Stimulated activated naive B cell treated with anti-CD40 and anti-IgM and Interleukin-4, amounts not matched to agents 10 μg/mL and 1 μg/mL and 100 μg/mL, for 72 hours (primary cell): Measurements from ENCODE around the gene FAM167B.

Source experiments
- ATAC-seq, 2 donors: fragments of 150-1000 bp; cut with Tn5 transposase; replicated peaks; 2 replicates each; pipeline ENCODE4 v1.10.0; 2021; ENCODE audit warnings: moderate library complexity in 1 of 2
- DNase-seq: peaks from one replicate; pipeline ENCODE4 v3.0.0; 2021
- H3K27ac Mint-ChIP-seq: one replicate; pipeline ENCODE4 v1.8.0; 2022; ENCODE audit warnings: mild to moderate bottlenecking, mixed read lengths
- H3K27me3 Mint-ChIP-seq, 2 donors: one replicate each; pipeline ENCODE4 v1.8.0; 2022; ENCODE audit warnings: mixed read lengths in 2 of 2
- H3K36me3 Mint-ChIP-seq, 2 donors: one replicate each; pipeline ENCODE4 v1.8.0; 2022; ENCODE audit warnings: mixed read lengths in 2 of 2, mild to moderate bottlenecking in 1 of 2
- H3K4me1 Mint-ChIP-seq, 2 donors: one replicate each; pipeline ENCODE4 v1.8.0; 2022; ENCODE audit warnings: mixed read lengths in 2 of 2, mild to moderate bottlenecking in 1 of 2
- H3K4me3 Mint-ChIP-seq, 2 donors: one replicate each; pipeline ENCODE4 v1.8.0; 2022; ENCODE audit warnings: mild to moderate bottlenecking in 2 of 2, mixed read lengths in 2 of 2, moderate library complexity in 1 of 2
- H3K9me3 Mint-ChIP-seq, 2 donors: one replicate each; pipeline ENCODE4 v1.8.0; 2022; ENCODE audit warnings: mixed read lengths in 2 of 2, mild to moderate bottlenecking in 1 of 2

The FAM167B gene

DNA sequence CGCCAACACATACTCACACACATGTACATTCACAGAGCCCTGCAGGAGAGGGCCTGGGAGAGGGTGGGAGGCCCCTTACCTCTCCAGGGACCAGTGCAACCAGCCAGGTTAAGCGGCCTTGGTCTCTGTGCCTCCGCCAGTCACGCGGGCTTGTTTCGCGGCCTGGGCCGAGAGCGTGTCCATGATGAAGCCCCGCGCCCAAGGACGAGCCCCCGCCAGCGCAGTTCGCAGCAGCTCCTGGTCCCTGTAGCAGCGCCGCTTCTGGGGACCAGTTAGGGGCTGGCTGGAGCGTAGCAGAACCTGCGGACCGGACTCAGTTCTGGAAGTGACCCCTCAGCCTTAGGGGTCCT, 7.3 kb upstream of the FAM167B start:
- H3K27ac Mint-ChIP-seq, result no peak overlapping the region
- peaks cover 12 to 39% of the 10 kb centered on the region in 2 donors for H3K4me1 Mint-ChIP-seq

DNA sequence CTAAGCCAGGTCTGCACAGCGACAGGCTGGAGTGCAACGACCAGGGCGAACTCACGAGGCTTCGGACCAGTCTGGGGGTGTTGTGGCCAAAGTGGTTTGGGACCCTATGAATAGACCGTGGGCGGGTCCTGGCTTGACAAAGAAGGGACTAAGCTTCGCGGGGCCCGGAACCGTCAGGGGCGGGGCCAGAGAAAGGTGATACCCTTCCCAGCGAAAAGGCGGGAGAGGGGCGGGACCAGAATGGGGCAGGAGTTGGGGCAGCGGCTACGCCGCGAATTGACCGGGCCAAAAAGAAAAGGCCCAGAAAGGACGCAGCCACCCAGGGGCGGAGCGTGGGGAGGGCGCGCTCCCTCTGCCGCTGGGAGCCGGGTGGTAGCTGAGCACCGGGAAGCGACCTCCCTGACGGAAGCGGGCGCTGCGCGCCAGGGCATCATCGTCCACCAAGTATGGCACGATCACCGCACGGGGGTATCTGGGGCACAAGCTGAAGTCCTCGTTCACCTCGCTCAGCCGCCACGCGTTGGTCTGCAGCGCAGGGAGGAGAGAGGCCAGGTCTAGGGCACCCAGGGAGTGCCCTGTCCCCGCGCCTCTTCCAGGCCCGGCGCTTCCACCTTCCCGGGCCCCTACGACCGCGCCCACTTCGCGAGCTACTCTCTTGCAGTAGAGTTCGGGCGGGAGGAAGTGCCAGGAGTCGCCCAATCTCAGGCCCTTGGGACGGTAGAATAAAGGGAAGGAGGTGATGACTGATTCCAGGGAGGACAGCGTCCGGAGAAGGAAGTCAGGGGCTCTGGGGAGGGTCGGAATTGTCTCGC, 6.7 kb upstream of the FAM167B start:
- Mint-ChIP-seq H3K4me3 (peak overlapping the region; percentile 84 to 91), H3K36me3 (no peaks in the 10 kb centered on the region)
- no peak for DNase-seq

More for the DNA sequence above, 7.3 kb upstream of the FAM167B start:
- Mint-ChIP-seq H3K36me3 (peaks cover 3 to 5% of the 10 kb centered on the region in 2 donors), H3K4me3 (peak overlapping the region; percentile 84 to 91), H3K9me3 (no peaks in the 10 kb centered on the region), H3K27me3 (no peaks in the 10 kb centered on the region)
- ATAC-seq (no peak), DNase-seq (no peak)

GRCh38 chr1:32241001-32241763, 5.8 kb upstream of the FAM167B start:
- Mint-ChIP-seq H3K9me3 (no peaks in the 10 kb centered on the region), H3K27ac (peak overlapping the region; percentile 81), H3K27me3 (no peaks in the 10 kb centered on the region), H3K4me3 (peak overlapping the region; percentile 84 to 91), H3K4me1 (peaks cover 12 to 41% of the 10 kb centered on the region in 2 donors), H3K36me3 (no peaks in the 10 kb centered on the region)
- ATAC-seq (peak; percentile 72 to 76), DNase-seq (no peak)

More for the DNA sequence above, 6.7 kb upstream of the FAM167B start:
- ATAC-seq, result peak; percentile 50 to 67
- no peaks in the 10 kb centered on the region for H3K9me3 Mint-ChIP-seq
- peaks cover 12 to 39% of the 10 kb centered on the region in 2 donors for H3K4me1 Mint-ChIP-seq
- no peaks in the 10 kb centered on the region for H3K27me3 Mint-ChIP-seq
- peak overlapping the region; percentile 81 for H3K27ac Mint-ChIP-seq

GRCh38 chr1:32242341-32242851, 4.6 kb upstream of the FAM167B start:
- no peak overlapping the region for H3K27ac Mint-ChIP-seq
- no peaks in the 10 kb centered on the region for H3K36me3 Mint-ChIP-seq
- H3K4me3 Mint-ChIP-seq, result no peak overlapping the region
- H3K9me3 Mint-ChIP-seq, result no peaks in the 10 kb centered on the region
- ATAC-seq (peak; percentile 13 to 34), DNase-seq (no peak)
- peaks cover 24 to 53% of the 10 kb centered on the region in 2 donors for H3K4me1 Mint-ChIP-seq
- H3K27me3 Mint-ChIP-seq, result no peaks in the 10 kb centered on the region

- Mint-ChIP-seq H3K27ac (no peak overlapping the region), H3K36me3 (peaks cover 0 to 5% of the 10 kb centered on the region in 2 donors), H3K4me1 (peaks cover 50 to 71% of the 10 kb centered on the region in 2 donors), H3K27me3 (no peaks in the 10 kb centered on the region), H3K9me3 (no peaks in the 10 kb centered on the region), H3K4me3 (no peak overlapping the region)
- ATAC-seq (no peak), DNase-seq (no peak)
Measured at GRCh38 chr1:32247452-32247851, 430 bp downstream of the FAM167B start.

GRCh38 chr1:32247983-32248889, 1.2 kb downstream of the FAM167B start:
- peaks cover 54 to 72% of the 10 kb centered on the region in 2 donors for H3K4me1 Mint-ChIP-seq
- no peaks in the 10 kb centered on the region for H3K9me3 Mint-ChIP-seq
- ATAC-seq, result peak; percentile 7 to 12
- peaks cover 0 to 5% of the 10 kb centered on the region in 2 donors for H3K36me3 Mint-ChIP-seq
- peak; percentile 60 for DNase-seq
- peak overlapping the region; percentile 26 to 55 for H3K4me3 Mint-ChIP-seq
- H3K27ac Mint-ChIP-seq, result peak overlapping the region; percentile 98
- H3K27me3 Mint-ChIP-seq, result no peaks in the 10 kb centered on the region

DNA sequence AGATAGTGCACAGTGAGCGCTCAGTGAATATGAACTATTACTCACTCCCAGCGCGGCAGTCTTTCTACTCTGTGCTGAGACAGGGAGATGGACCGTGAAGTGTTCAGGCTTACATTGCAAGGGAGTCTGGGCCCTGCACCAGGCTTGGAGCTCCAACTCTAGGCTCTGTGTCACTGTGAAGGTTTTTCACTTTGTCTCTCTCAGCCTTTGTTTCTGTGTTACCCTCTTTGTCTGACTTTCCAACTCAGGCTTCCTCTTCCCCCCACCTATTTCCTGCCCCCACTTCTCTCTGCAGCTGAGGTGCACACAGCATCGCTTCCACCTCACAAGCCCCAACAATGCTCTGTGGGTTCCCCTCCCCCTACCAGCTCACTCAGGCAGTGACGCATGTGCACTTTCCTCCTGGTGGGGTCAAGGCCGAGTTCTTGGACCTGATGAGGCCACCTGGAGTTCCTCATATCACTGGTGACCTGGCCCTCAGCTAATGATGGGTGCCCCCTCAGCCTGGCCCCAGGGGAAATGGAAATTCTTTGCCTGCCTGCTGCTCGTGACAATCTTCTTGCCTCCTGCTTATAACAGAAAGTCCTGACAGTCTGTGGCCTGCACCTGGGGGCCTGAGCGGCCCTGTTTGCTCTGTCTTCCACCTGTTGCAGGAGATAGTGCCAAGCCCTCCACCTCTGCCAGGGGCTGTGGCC, 3.0 kb downstream of the FAM167B start:
- DNase-seq (peak; percentile 88), ATAC-seq (peak; percentile 80 to 85)
- Mint-ChIP-seq H3K36me3 (peaks cover 0 to 5% of the 10 kb centered on the region in 2 donors), H3K9me3 (no peaks in the 10 kb centered on the region), H3K4me3 (peak overlapping the region; percentile 55 to 68), H3K27ac (peak overlapping the region; percentile 98), H3K27me3 (no peaks in the 10 kb centered on the region), H3K4me1 (peaks cover 60 to 84% of the 10 kb centered on the region in 2 donors)

- Mint-ChIP-seq H3K4me1 (peaks cover 60 to 83% of the 10 kb centered on the region in 2 donors), H3K36me3 (peaks cover 0 to 5% of the 10 kb centered on the region in 2 donors), H3K27ac (peak within 1 kb of the TSS; percentile 98), H3K9me3 (no peaks in the 10 kb centered on the region), H3K4me3 (peak within 1 kb of the TSS; percentile 55 to 77), H3K27me3 (no peaks in the 10 kb centered on the region)
- ATAC-seq (peak; percentile 47 to 54), DNase-seq (peak; percentile 68)
Measured at GRCh38 chr1:32250893-32251716, 4.1 kb downstream of the FAM167B start, which contains the start of gene LCK. Gene LCK, plus strand, starts transcription at chr1:32251265. Its CDS starts 23,065 bp downstream, at chr1:32274330.

DNA sequence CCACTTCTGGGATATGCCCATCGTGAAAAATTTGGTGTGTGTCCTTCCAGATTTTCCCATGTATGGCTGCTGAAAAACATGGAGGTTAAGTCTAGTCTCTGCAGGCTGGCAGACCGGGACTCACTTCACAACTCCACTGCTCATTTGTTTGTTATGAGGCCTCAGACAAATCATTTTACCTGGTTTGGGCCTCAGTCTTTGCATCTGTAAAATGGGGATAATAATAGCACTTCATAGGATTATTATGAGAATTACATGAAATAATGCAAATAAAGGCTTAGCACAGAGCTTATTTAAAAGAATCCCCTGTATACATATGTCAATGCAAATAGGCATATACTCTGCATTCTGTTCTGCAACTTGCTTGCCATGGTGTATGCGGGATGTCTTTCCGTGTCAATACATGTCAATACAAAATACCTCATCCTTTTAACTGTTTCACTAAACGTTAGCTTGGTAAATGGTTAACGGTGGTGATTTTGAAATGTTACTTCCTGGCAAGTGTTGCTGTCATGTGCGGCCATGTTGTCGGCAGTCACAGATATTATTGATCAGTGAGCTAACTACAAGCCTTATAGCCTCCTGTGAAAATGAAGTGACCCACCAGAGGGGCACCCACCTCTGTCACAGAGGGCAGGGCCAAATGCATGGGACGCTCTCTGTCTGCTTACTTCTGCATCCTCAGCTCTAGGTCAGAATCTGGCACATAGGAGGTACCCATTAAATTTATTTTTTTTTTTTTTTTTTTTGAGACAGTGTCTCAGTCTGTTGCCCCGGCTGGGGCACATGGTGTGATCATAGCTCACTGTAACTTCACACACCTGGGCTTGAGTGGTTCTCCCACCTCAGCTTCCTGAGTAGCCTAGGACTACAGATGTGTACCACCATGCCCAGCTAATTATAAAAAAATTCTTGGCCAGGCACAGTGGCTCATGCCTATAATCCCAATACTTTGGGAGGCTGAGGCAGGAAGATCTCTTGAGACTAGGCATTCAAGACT, 8.3 kb downstream of the FAM167B start:
- H3K9me3 Mint-ChIP-seq, result no peaks in the 10 kb centered on the region
- H3K27me3 Mint-ChIP-seq, result no peaks in the 10 kb centered on the region
- H3K4me3 Mint-ChIP-seq, result no peak overlapping the region
- peak overlapping the region; percentile 67 for H3K27ac Mint-ChIP-seq
- DNase-seq (no peak), ATAC-seq (no peak)
- H3K4me1 Mint-ChIP-seq, result peaks cover 35 to 50% of the 10 kb centered on the region in 2 donors
- peaks cover 0 to 7% of the 10 kb centered on the region in 2 donors for H3K36me3 Mint-ChIP-seq

- Mint-ChIP-seq H3K36me3 (peaks cover 0 to 8% of the 10 kb centered on the region in 2 donors), H3K27me3 (no peaks in the 10 kb centered on the region), H3K27ac (peak overlapping the region; percentile 74), H3K4me1 (peaks cover 25 to 37% of the 10 kb centered on the region in 2 donors), H3K9me3 (no peaks in the 10 kb centered on the region), H3K4me3 (no peak overlapping the region)
- no peak for ATAC-seq
- no peak for DNase-seq
Measured at GRCh38 chr1:32256473-32257226, 9.6 kb downstream of the FAM167B start.

DNA sequence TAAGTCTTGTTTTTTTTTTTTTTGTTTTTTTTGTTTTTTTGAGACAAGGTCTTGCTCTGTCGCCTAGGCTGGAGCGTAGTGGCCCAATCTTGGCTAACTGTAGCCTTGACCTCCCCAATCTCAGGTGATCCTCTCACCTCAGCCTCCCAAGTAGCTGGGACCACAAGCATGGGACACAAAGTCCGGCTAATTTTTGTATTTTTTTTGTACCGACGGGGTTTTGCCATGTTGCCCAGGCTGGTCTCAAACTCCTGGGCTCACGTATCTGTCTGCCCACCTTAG, 10.1 kb downstream of the FAM167B start:
- Mint-ChIP-seq H3K36me3 (peaks cover 0 to 4% of the 10 kb centered on the region in 2 donors), H3K27ac (no peak overlapping the region), H3K4me1 (peaks cover 21 to 32% of the 10 kb centered on the region in 2 donors), H3K27me3 (no peaks in the 10 kb centered on the region), H3K9me3 (no peaks in the 10 kb centered on the region), H3K4me3 (no peak overlapping the region)
- no peak for DNase-seq
- ATAC-seq, result no peak
